Adrenal gland (tissue), 5 donors: ENCODE measurements around the gene SLC48A1.

Source experiments
- CTCF ChIP-seq, 6 experiments: fragments of 450-650 bp in 4 of 6; fragments of 200-600 bp in 2 of 6; sonication (generic) in 1 of 6; IDR thresholded peaks; 1 replicate in 5 of 6; 2 replicates in 1 of 6; pipeline versions ENCODE4 v1.5.1 to v1.8.0; 2016 to 2021; ENCODE audit warnings: antibody characterized with exemption in 6 of 6, mild to moderate bottlenecking in 2 of 6, moderate library complexity in 1 of 6
- POLR2A ChIP-seq, 2 donors: fragments of 450-650 bp; IDR thresholded peaks; one replicate each; pipeline ENCODE4 v1.6.1; 2017; ENCODE audit warnings: antibody characterized with exemption in 2 of 2, mild to moderate bottlenecking in 2 of 2, moderate library complexity in 1 of 2
- donor health status: DM: no; HTN: no; CAD: no.

GRCh38 chr12:47777741-47778558 is 4.9 kb downstream of the SLC48A1 start:
- no peak for TF ChIP-seq CTCF (IDR thresholded peaks at IDR 0.05)
- no peak for TF ChIP-seq POLR2A (IDR thresholded peaks at IDR 0.05)
